Mesendoderm (in vitro differentiated cells): ENCODE data around the gene YES1.
A peak's percentile ranks its signal among the peaks of the same experiment; 100 is the strongest.
"Not testable (repeated sequence)": the region's sequence is repeated elsewhere in the genome, so short reads cannot be mapped to it uniquely, and the experiment has no call there.

ENCODE experiments used
- DNase-seq: peaks from one replicate; pipeline ENCODE4 v3.0.0; 2013
- H2AK5ac ChIP-seq: 2 replicates; pipeline ENCODE4 v1.6.1; 2013; ENCODE audit warnings: low read length, inconsistent platforms
- H2BK120ac ChIP-seq: 2 replicates; pipeline ENCODE4 v1.6.1; 2013; ENCODE audit warnings: low read depth, mild to moderate bottlenecking, low read length, moderate library complexity, mixed read lengths
- H2BK15ac ChIP-seq: replicated peaks from 2 replicates; pipeline ENCODE4 v1.6.1; 2013; ENCODE audit warnings: low read depth, mild to moderate bottlenecking, moderate library complexity
- H2BK5ac ChIP-seq: 2 replicates; pipeline ENCODE4 v1.6.1; 2013; ENCODE audit warnings: low read length, inconsistent platforms
- H3K18ac ChIP-seq: 2 replicates; pipeline ENCODE4 v1.6.1; 2013; ENCODE audit warnings: mild to moderate bottlenecking, low read length, mixed read lengths
- H3K23ac ChIP-seq: one replicate; pipeline ENCODE4 v1.6.1; 2013; ENCODE audit warnings: low read length
- H3K27ac ChIP-seq: 2 replicates; pipeline ENCODE4 v1.5.1; 2013; ENCODE audit warnings: low read depth, mild to moderate bottlenecking, inconsistent platforms, low read length, moderate library complexity
- H3K27me3 ChIP-seq: 2 replicates; pipeline ENCODE4 v1.6.1; 2013; ENCODE audit warnings: low read length, control low read depth, mild to moderate bottlenecking, inconsistent platforms; ENCODE audit not compliant: insufficient read depth, poor library complexity
- H3K36me3 ChIP-seq: 2 replicates; pipeline ENCODE4 v1.6.1; 2013; ENCODE audit warnings: low read length, inconsistent platforms; ENCODE audit not compliant: control insufficient read depth, insufficient read depth
- H3K4ac ChIP-seq: one replicate; pipeline ENCODE4 v1.6.1; 2013; ENCODE audit warnings: low read depth, mild to moderate bottlenecking, low read length, moderate library complexity
- H3K4me1 ChIP-seq: 2 replicates; pipeline ENCODE4 v1.6.1; 2013; ENCODE audit warnings: low read depth, low read length, inconsistent platforms; ENCODE audit not compliant: control insufficient read depth
- H3K4me2 ChIP-seq: 2 replicates; pipeline ENCODE4 v1.6.1; 2013; ENCODE audit warnings: low read length
- H3K4me3 ChIP-seq: 2 replicates; pipeline ENCODE4 v1.5.1; 2013; ENCODE audit warnings: mild to moderate bottlenecking, low read length
- H3K56ac ChIP-seq: one replicate; pipeline ENCODE4 v1.6.1; 2013; ENCODE audit warnings: low read length
- H3K79me1 ChIP-seq: 2 replicates; pipeline ENCODE4 v1.6.1; 2013; ENCODE audit warnings: low read length, inconsistent platforms
- H3K79me2 ChIP-seq: 2 replicates; pipeline ENCODE4 v1.6.1; 2013; ENCODE audit warnings: mild to moderate bottlenecking, low read length; ENCODE audit not compliant: control insufficient read depth, insufficient read depth
- H3K9ac ChIP-seq: 2 replicates; pipeline ENCODE4 v1.6.1; 2013; ENCODE audit warnings: low read length, inconsistent platforms
- H4K5ac ChIP-seq: one replicate; pipeline ENCODE4 v1.6.1; 2013; ENCODE audit warnings: low read length
- H4K8ac ChIP-seq: one replicate; pipeline ENCODE4 v1.6.1; 2013; ENCODE audit warnings: low read depth, mild to moderate bottlenecking, control low read depth, low read length, moderate library complexity
- WGBS: extraction: QIAGEN DNeasy Blood & Tissue Kit; methylation state at CpG from one replicate; pipeline ENCODE4 v1.1.7; 2013; ENCODE audit warnings: low lambda C conversion rate, missing lambda C conversion rate; ENCODE audit not compliant: insufficient coverage; ENCODE audit errors: extremely low coverage; 5-methylcytosine and 5-hydroxymethylcytosine counted together

YES1 gene

GRCh38 chr18:767084-767882 lies 44.8 kb downstream of the YES1 start:
- Histone ChIP-seq H3K79me1 (no peaks in the 10 kb centered on the region), H3K23ac (no peak overlapping the region)
- WGBS, result no CpG with 5 or more reads among the region's 12 CpGs

GRCh38 chr18:766550-766860 lies 45.5 kb downstream of the YES1 start:
- Histone ChIP-seq H3K79me1 (peaks cover 1% of the 10 kb centered on the region), H2BK5ac (no peak overlapping the region), H4K5ac (no peak overlapping the region), H3K27ac (no peak overlapping the region), H2AK5ac (no peak overlapping the region), H3K9ac (no peak overlapping the region), H3K27me3 (no peaks in the 10 kb centered on the region), H3K56ac (no peak overlapping the region), H3K4me2 (no peak overlapping the region), H3K36me3 (no peaks in the 10 kb centered on the region), H4K8ac (no peak overlapping the region), H3K4ac (no peak overlapping the region), H3K4me3 (no peak overlapping the region), H2BK15ac (no peak overlapping the region), H3K79me2 (peaks cover 1% of the 10 kb centered on the region), H2BK120ac (no peak overlapping the region), H3K23ac (no peak overlapping the region), H3K4me1 (no peaks in the 10 kb centered on the region), H3K18ac (no peak overlapping the region)
- DNase-seq, result no peak
- no CpG with 5 or more reads among the region's 1 CpG for WGBS

More at GRCh38 chr18:767084-767882, 44.8 kb downstream of the YES1 start:
- Histone ChIP-seq H4K8ac (no peak overlapping the region), H3K27ac (no peak overlapping the region), H3K79me2 (peaks cover 4% of the 10 kb centered on the region), H2BK15ac (no peak overlapping the region), H3K9ac (no peak overlapping the region), H3K36me3 (no peaks in the 10 kb centered on the region), H3K4me2 (no peak overlapping the region), H2BK120ac (no peak overlapping the region), H3K56ac (no peak overlapping the region), H3K4me3 (no peak overlapping the region), H3K4me1 (no peaks in the 10 kb centered on the region), H3K18ac (no peak overlapping the region), H3K4ac (no peak overlapping the region), H4K5ac (no peak overlapping the region), H3K27me3 (no peaks in the 10 kb centered on the region), H2AK5ac (no peak overlapping the region), H2BK5ac (no peak overlapping the region)
- DNase-seq, result no peak

GRCh38 chr18:765764-766549 lies 46.1 kb downstream of the YES1 start:
- Histone ChIP-seq H2BK120ac (no peak overlapping the region), H2BK5ac (no peak overlapping the region), H3K23ac (no peak overlapping the region), H3K9ac (no peak overlapping the region), H3K4me2 (no peak overlapping the region), H3K18ac (no peak overlapping the region), H3K56ac (no peak overlapping the region), H3K4me3 (no peak overlapping the region), H3K79me2 (peaks cover 1% of the 10 kb centered on the region), H4K8ac (no peak overlapping the region), H3K4ac (no peak overlapping the region), H3K79me1 (peaks cover 4% of the 10 kb centered on the region), H4K5ac (no peak overlapping the region), H3K36me3 (no peaks in the 10 kb centered on the region), H3K27me3 (no peaks in the 10 kb centered on the region), H2BK15ac (no peak overlapping the region), H3K27ac (no peak overlapping the region), H2AK5ac (no peak overlapping the region), H3K4me1 (no peaks in the 10 kb centered on the region)
- no CpG with 5 or more reads among the region's 7 CpGs for WGBS
- peak; percentile 26 for DNase-seq

GRCh38 chr18:759864-760263 lies 52.2 kb downstream of the YES1 start:
- DNase-seq, H3K4ac ChIP-seq, H3K79me1 ChIP-seq: not testable (repeated sequence)

GRCh38 chr18:755506-755905 lies 56.5 kb downstream of the YES1 start:
- Histone ChIP-seq H3K23ac (no peak overlapping the region), H3K27ac (no peak overlapping the region), H3K4me1 (no peaks in the 10 kb centered on the region), H3K56ac (no peak overlapping the region), H3K79me2 (peaks cover 2% of the 10 kb centered on the region), H4K5ac (no peak overlapping the region), H3K27me3 (no peaks in the 10 kb centered on the region), H3K36me3 (no peaks in the 10 kb centered on the region), H4K8ac (no peak overlapping the region), H3K4me3 (no peak overlapping the region), H3K4ac (no peak overlapping the region), H3K18ac (no peak overlapping the region), H2AK5ac (no peak overlapping the region), H3K4me2 (no peak overlapping the region), H2BK15ac (no peak overlapping the region), H2BK5ac (no peak overlapping the region), H2BK120ac (no peak overlapping the region), H3K9ac (no peak overlapping the region), H3K79me1 (peaks cover 2% of the 10 kb centered on the region)
- no CpG with 5 or more reads among the region's 2 CpGs for WGBS
- no peak for DNase-seq

More at GRCh38 chr18:759864-760263, 52.2 kb downstream of the YES1 start:
- not testable (repeated sequence) for H3K4me2 ChIP-seq, H3K4me3 ChIP-seq, H3K56ac ChIP-seq, H4K5ac ChIP-seq, H3K18ac ChIP-seq, H3K79me2 ChIP-seq, H3K23ac ChIP-seq, H3K36me3 ChIP-seq, H2BK120ac ChIP-seq, H2BK5ac ChIP-seq, H3K27me3 ChIP-seq, H2BK15ac ChIP-seq, H4K8ac ChIP-seq, H3K4me1 ChIP-seq, H3K27ac ChIP-seq, H3K9ac ChIP-seq, H2AK5ac ChIP-seq
- no CpG with 5 or more reads among the region's 4 CpGs for WGBS
